Smooth muscle cell (in vitro differentiated cells): ENCODE results near the gene ACOX3. TPM values are rescaled to one million over a fixed set of nuclear protein-coding genes. Genes with fewer than 3 reads are reported as not detected.

Source experiments
- DNase-seq: peaks from one replicate; lab custom pipeline; 2025; ENCODE audit not compliant: unreplicated experiment; lab: John Stamatoyannopoulos, UW
- H2AFZ ChIP-seq: fragments of 200-600 bp; sonication (generic); 2 replicates; pipeline ENCODE4 v1.6.0; 2016; ENCODE audit warnings: antibody characterized with exemption, low read depth, mild to moderate bottlenecking
- H3F3A ChIP-seq: fragments of 200-600 bp; sonication (generic); 2 replicates; pipeline ENCODE4 v1.6.0; 2017; ENCODE audit warnings: antibody characterized with exemption, low read depth
- H3K27ac ChIP-seq: fragments of 200-600 bp; sonication (generic); 2 replicates; pipeline ENCODE4 v1.5.1; 2016; ENCODE audit warnings: low read depth, mild to moderate bottlenecking
- H3K27me3 ChIP-seq: fragments of 200-600 bp; sonication (generic); 2 replicates; pipeline ENCODE4 v1.6.1; 2016; ENCODE audit warnings: low read depth, mild to moderate bottlenecking
- H3K36me3 ChIP-seq: fragments of 200-600 bp; sonication (generic); 2 replicates; pipeline ENCODE4 v1.5.1; 2016; ENCODE audit warnings: low read depth
- H3K4me1 ChIP-seq: fragments of 200-600 bp; sonication (generic); 2 replicates; pipeline ENCODE4 v1.5.1; 2016; ENCODE audit warnings: low read depth
- H3K4me2 ChIP-seq: fragments of 200-600 bp; sonication (generic); 2 replicates; pipeline ENCODE4 v1.6.0; 2016; ENCODE audit warnings: mild to moderate bottlenecking
- H3K4me3 ChIP-seq: fragments of 200-600 bp; sonication (generic); 2 replicates; pipeline ENCODE4 v1.5.1; 2016; ENCODE audit warnings: mild to moderate bottlenecking
- H3K79me2 ChIP-seq: fragments of 200-600 bp; sonication (generic); 2 replicates; pipeline ENCODE4 v1.6.0; 2016; ENCODE audit warnings: low read depth, mild to moderate bottlenecking
- H3K9ac ChIP-seq: fragments of 200-600 bp; sonication (generic); 2 replicates; pipeline ENCODE4 v1.6.0; 2016; ENCODE audit warnings: low read depth
- H3K9me3 ChIP-seq: fragments of 200-600 bp; sonication (generic); replicated peaks from 2 replicates; pipeline ENCODE4 v1.5.1; 2016; ENCODE audit warnings: low read depth
- H4K20me1 ChIP-seq: fragments of 200-600 bp; sonication (generic); 2 replicates; pipeline ENCODE4 v1.6.0; 2016; ENCODE audit warnings: low read depth
- WGBS: methylation state at CpG from one replicate; pipeline ENCODE4 v1.1.7; 2016; ENCODE audit warnings: low lambda C conversion rate; 5-methylcytosine and 5-hydroxymethylcytosine counted together
- polyA plus RNA-seq: library from polyadenylated mRNA; unstranded; fragments of >200 nt; fragmentation: Nextera tagmentation; extraction: Ambion mirVana; gene quantifications from 2 replicates; pipeline ENCODE4 v1.2.1, GENCODE V29; 2016
- total RNA-seq: library from RNA; depleted of rRNA; stranded (reverse); fragments of >200 nt; gene quantifications from 2 replicates; pipeline ENCODE4 v1.2.3, GENCODE V29; 2014
- TF ChIP-seq, protein P1 (sequence below): fragments of 200-600 bp; sonication (generic); IDR thresholded peaks from 2 replicates; pipeline ENCODE4 v1.5.1; 2017; ENCODE audit warnings: borderline replicate concordance, mild to moderate bottlenecking, antibody characterized with exemption; ENCODE audit not compliant: insufficient read depth, poor library complexity, severe bottlenecking

ACOX3 gene
- total and polyA plus RNA-seq, 2 experiments from 2014 or later = 25.0 to 27.9 TPM

DNA sequence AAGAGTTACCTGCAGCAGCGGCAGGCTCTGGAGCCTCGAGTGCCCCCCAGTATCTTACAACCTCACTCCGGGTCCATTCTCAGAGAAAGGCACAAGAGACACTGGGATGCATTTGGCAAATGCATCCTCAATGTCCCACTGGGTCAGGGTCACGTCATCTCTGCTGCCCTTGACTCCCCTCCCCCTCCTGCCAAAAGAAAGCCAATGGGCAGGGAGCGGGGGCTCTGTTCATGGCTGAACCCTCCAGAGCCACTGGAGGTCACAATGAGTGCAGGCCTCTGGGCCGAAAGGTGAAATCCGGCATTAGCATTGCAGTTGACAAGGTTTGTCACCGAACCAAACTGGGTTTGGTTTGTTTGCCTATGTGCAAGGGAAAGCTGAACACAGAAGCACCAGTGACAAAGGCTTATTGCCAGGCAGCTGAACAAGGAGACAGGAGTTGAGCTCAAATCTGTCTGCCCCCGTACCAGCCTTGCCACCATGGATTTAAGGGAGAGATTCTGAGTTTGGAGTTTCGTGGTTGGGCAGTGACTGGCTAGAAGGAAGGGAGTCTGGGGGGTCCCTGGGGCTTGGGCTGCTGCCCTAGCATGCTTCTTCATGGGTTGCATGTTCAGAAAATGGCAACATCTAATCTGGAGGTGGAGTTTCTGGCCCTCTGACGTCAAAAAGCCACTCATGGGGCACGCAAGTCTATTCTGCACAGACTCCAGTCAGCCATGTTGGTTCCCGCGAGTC lies 106.6 kb downstream of the ACOX3 start:
- Histone ChIP-seq H3K79me2 (no peaks in the 10 kb centered on the region), H3K9ac (no peak overlapping the region), H3K36me3 (no peaks in the 10 kb centered on the region), H2AFZ (no peak overlapping the region), H4K20me1 (no peaks in the 10 kb centered on the region), H3K9me3 (no peaks in the 10 kb centered on the region), H3K27me3 (no peaks in the 10 kb centered on the region), H3K4me2 (no peak overlapping the region), H3K27ac (no peak overlapping the region), H3F3A (no peaks in the 10 kb centered on the region), H3K4me1 (no peaks in the 10 kb centered on the region), H3K4me3 (no peak overlapping the region)
- TF ChIP-seq, protein P1, sequence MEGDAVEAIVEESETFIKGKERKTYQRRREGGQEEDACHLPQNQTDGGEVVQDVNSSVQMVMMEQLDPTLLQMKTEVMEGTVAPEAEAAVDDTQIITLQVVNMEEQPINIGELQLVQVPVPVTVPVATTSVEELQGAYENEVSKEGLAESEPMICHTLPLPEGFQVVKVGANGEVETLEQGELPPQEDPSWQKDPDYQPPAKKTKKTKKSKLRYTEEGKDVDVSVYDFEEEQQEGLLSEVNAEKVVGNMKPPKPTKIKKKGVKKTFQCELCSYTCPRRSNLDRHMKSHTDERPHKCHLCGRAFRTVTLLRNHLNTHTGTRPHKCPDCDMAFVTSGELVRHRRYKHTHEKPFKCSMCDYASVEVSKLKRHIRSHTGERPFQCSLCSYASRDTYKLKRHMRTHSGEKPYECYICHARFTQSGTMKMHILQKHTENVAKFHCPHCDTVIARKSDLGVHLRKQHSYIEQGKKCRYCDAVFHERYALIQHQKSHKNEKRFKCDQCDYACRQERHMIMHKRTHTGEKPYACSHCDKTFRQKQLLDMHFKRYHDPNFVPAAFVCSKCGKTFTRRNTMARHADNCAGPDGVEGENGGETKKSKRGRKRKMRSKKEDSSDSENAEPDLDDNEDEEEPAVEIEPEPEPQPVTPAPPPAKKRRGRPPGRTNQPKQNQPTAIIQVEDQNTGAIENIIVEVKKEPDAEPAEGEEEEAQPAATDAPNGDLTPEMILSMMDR = no peak
- 91% methylated on average over 14 of the region's 14 CpGs for WGBS
- DNase-seq = no peak

- no peaks in the 10 kb centered on the region for H3K9me3 ChIP-seq
- no peaks in the 10 kb centered on the region for H3K4me1 ChIP-seq
- no peak overlapping the region for H3K9ac ChIP-seq
- no peak for DNase-seq
- H4K20me1 ChIP-seq = no peaks in the 10 kb centered on the region
- H3K27me3 ChIP-seq = no peaks in the 10 kb centered on the region
- H3K36me3 ChIP-seq = no peaks in the 10 kb centered on the region
- no peak overlapping the region for H2AFZ ChIP-seq
- no peaks in the 10 kb centered on the region for H3F3A ChIP-seq
- TF ChIP-seq, protein P1 = no peak
- H3K4me3 ChIP-seq = no peak overlapping the region
- no peak overlapping the region for H3K4me2 ChIP-seq
- 73% methylated on average over 8 of the region's 8 CpGs for WGBS
- H3K79me2 ChIP-seq = no peaks in the 10 kb centered on the region
- no peak overlapping the region for H3K27ac ChIP-seq
Measured at GRCh38 chr4:8332891-8333331, 107.6 kb downstream of the ACOX3 start.

DNA sequence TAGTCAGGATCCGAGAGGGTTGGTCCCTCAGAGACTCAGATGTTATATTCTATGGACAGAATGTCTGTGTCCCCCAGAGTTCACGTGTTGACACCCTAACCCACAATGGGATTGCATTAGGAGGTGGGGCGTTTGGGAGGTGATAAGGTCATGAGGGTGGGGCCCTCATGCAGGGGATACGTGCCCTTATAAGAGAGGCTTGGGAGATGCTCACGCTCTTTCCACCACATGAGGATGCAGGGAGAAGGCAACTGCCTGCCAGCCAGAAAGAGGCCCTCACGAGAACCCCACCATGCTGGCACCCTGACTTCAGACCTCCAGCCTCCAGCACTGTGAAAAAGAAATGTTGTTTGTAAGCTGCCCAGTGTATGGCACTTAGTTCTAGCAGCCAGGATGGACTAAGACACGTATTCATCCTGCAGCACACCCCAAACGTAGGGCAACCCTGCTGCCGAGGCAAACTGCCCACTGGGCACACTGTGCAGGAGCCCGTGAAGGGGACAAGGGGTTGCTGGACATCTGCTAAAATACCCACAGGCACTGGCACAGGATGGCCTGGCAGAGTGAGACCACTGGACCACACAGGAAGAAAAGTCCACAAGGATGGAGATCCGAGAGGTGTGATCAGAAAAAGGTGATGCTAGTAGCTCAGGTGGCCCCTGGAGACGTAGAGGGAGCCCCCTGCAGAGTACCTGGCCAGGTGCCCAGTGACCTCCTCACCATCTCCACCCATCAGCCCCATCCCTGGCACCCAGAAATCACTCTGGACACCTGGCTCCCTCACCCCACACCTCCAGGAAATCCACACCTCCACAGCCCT lies 108.3 kb downstream of the ACOX3 start:
- WGBS = 96% methylated on average over 12 of the region's 12 CpGs
- H3K4me2 ChIP-seq = no peak overlapping the region
- H3K36me3 ChIP-seq = no peaks in the 10 kb centered on the region
- no peak overlapping the region for H3K27ac ChIP-seq
- no peak for DNase-seq
- H3K27me3 ChIP-seq = no peaks in the 10 kb centered on the region
- H3F3A ChIP-seq = no peaks in the 10 kb centered on the region
- TF ChIP-seq, protein P1 = no peak
- no peaks in the 10 kb centered on the region for H3K4me1 ChIP-seq
- H3K79me2 ChIP-seq = no peaks in the 10 kb centered on the region
- H3K9ac ChIP-seq = no peak overlapping the region
- no peak overlapping the region for H3K4me3 ChIP-seq
- H2AFZ ChIP-seq = no peak overlapping the region
- H4K20me1 ChIP-seq = no peaks in the 10 kb centered on the region
- no peaks in the 10 kb centered on the region for H3K9me3 ChIP-seq
